ENCODE data around the gene FGFR3. TPM values are rescaled to one million over a fixed set of nuclear protein-coding genes. Genes with fewer than 3 reads are reported as not detected.
"Not testable (repeated sequence)": the region's sequence is repeated elsewhere in the genome, so short reads cannot be mapped to it uniquely, and the experiment has no call there.

FGFR3 gene
- total RNA-seq, 1 experiment from 2014 or later, result 0.46 TPM

DNA sequence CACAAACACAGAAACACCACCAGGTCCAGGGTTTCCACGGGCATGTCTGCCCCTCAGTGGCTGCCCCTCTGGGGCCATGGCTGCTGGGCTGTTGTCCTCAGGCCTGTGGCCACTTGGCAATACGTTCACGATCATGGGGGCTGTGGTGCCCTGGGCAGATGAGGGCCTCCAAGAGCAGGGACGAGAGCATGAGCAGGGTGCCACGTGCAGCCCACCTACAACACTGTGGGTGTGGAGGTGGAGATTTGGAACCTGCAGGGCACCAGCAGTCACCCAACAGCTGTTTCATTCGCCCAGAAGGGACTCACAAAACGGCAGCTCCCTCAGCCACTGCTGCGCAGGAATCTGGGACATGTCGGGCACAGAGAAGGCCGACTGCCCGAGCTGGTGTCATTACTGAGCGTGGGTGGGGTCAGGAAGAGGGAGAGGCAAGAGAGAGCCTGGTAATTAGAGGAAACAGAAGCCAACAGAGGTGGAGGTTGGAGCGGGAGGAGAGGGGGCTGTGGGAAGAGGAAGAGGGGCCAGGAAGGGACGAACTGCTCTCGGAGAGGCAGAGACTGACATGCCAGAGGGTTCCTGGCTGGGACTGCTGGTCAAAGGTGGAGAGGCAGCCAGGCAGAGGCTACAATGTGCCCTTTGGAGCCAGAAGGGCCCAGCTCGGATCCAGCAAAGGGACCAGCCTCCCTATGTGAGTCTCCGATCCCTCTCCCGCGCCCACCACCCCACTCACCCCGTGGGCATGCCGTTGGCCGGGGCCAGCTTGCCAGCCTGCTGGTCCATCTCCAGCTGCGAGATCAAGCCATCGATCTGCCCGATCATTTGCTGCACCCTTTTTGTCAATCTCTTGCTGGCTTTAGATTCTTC lies 23.1 kb downstream of the FGFR3 start:
- DNase-seq (ENCODE audit: low read depth), result no peak

DNA sequence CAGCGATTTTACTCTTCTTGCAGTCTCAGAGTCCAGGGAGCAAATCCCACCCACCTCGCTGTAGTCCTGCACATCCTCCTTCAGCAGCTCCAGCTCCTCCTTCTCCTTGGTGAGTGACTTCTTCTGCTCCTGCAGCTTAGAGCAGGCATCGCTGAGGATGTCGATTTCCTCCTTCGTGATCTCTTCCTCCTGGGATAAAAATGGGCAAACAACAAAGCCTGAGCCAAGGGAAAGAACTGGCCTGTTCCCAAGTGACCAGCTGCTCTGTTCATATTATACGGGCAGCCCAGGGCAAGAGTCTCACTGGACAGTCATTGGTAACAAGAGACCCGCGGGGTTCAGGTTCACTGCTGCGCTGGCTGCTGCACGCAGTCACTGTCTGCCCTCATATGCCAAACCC lies 26.2 kb downstream of the FGFR3 start:
- no peak for DNase-seq (ENCODE audit: low read depth)

DNA sequence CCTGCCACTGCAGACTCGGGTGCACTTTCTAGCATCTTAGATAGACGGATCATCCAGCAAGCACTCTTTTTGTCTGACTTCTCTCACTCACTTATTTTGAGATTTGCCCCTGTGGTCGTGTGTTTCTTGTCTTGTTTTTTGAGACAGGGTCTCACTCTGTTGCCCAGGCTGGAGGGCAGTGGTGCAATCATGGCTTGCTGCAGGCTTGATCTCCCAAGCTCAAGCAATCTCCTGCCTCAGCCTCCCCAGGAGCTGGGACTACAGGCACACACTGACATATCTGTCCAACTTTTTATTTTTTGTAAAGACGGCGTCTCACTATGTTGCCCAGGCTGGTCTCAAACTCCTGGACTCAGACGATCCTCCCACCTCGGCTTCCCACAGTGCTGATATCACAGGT lies 26.7 kb downstream of the FGFR3 start:
- DNase-seq (ENCODE audit: low read depth), result no peak

DNA sequence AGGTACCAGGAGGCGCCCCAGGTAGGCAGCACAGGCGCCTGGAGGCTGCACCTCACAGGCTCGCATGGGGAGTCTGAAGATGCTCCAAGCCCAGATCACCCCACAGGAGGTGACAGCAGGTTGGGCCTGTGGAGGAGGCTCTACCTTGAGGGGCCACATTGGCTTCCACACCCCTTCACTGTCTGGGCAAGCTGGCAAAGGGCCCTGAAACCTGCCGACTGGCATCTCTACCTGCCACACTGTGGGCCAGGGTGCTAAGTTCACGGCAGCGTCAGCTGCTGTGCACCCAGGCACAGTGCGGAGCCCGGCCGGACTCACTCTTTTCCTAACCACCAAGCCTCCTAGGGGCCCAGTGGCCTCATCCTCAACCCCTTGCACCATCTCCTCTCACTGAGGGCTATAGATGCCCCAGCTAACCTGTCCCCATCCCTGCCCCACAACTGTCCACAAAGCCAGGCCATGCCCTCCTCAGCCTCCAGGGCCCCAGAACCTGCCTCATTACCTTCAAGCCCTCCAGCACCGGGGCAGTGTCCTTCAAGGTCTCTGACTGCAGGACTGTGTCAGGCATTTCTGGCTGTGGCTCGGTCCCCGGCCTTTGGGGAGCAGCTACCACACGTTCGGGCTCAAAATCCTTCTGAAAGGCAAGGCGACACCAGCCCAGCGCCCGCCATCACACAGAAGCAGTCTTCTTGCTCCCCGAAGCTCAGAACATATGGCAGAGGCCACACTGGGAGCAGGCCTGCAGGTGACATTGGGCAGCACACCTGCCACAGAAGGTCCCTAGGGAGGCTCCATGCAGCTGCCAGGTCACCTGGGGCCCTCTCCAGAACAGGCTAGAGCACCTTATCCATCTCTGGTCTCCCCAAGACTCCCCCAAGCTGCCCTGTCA lies 28.8 kb downstream of the FGFR3 start:
- DNase-seq (ENCODE audit: low read depth), result no peak

DNA sequence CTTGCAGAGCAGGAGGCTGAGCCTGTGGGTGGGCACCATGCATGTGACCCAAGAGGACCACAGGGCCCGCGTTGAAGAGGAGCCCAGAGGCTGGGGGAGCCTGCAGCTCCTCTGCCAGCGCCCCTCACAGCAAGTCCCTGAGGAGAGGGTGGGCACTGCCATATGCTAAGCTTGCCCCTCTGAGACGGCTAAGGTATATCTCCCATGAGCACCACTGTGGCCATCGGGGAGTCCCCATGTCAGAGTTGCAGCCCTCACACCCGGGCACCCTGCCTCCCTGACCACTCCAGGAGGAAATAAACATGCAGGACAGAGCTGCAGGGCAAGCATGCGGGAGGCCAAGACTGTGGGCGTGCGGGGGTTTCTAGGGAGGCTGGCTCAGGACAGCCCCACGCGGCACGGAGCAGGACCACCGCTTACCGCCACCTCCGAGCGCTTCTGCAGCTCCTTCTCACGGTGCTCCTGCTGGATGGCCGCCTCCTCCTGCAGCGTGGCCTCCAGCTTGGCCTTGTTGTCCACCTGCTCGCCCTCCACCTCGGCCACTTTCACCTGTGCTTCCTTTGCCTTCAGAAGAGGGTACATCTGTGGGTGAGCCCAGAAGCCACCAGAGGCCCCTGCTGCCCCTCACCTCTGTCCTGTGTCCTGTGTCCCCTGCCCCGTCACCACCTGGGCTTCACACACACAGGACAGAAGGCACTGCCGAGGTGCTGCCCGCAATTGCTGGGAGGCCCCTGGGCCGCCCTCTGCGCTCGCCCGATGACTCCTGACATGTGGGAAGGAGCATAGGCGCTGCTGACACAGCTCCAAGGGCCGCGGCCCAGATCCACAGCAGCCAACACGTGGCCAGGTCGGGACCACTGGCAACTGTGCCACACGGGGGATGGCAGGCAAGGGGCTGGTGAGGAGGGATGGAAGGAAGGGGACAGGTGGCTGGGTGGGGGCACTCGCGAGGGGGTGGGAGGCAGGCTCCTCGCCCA lies 29.8 kb downstream of the FGFR3 start:
- DNase-seq (ENCODE audit: low read depth), result no peak

DNA sequence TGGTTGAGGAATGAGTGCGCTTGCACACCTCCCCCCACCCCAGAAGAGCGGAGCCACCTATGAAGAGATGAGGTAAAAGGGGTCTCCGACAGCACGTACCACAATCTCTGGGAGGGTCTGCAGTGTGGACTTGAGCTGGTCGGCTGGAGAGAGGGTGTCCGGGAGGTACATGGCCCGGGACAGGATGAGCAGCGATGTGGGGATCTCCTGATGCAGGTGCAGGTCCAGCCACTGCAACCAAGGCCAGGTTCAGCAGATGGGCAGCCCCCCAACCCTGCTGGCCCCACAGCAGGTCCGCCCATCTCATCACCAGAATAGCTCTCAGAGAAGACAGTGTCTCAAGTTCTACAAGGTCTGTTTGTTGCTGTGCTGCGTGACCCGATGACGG lies 30.4 kb downstream of the FGFR3 start:
- DNase-seq (ENCODE audit: low read depth), result no peak

DNA sequence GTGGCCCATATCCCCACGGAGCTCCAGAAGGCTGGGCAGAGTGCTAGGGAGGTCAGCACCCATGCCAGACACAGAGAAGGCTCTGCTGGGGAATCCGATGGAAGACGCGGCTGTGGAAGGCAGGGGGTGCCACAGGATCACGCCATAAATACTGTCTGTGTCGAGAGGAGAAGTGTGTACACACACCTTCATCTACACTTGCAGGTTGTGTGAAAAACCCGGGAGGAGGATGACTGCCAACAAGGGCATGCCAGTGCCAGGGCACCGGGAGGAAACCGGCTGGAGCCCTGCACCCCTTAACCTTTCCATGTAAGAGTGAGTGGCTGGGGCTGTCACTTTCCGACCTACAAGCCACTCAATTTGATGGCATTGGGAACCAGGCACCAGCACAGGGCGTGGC lies 31.7 kb downstream of the FGFR3 start:
- DNase-seq (ENCODE audit: low read depth), result no peak

DNA sequence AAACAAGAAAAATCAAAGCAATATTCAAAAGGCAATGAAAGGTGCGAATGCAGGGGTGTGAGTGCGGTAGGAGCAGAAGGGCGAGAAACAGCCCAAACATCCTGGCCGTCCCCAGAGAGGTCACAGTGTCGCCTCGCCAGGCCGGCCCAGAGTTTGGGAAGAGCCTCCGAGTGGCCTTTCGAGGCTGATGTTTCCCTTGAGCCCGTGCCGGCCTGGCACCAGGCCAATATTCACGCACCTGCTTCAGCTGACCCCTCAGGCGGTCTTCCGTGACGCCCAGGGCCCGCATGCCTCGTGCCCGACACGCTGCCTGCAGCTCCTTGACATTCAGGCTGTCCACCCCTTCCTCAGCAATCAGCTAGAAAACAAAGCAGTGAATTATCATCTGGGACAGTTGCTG lies 32.2 kb downstream of the FGFR3 start:
- DNase-seq (ENCODE audit: low read depth), result no peak

DNA sequence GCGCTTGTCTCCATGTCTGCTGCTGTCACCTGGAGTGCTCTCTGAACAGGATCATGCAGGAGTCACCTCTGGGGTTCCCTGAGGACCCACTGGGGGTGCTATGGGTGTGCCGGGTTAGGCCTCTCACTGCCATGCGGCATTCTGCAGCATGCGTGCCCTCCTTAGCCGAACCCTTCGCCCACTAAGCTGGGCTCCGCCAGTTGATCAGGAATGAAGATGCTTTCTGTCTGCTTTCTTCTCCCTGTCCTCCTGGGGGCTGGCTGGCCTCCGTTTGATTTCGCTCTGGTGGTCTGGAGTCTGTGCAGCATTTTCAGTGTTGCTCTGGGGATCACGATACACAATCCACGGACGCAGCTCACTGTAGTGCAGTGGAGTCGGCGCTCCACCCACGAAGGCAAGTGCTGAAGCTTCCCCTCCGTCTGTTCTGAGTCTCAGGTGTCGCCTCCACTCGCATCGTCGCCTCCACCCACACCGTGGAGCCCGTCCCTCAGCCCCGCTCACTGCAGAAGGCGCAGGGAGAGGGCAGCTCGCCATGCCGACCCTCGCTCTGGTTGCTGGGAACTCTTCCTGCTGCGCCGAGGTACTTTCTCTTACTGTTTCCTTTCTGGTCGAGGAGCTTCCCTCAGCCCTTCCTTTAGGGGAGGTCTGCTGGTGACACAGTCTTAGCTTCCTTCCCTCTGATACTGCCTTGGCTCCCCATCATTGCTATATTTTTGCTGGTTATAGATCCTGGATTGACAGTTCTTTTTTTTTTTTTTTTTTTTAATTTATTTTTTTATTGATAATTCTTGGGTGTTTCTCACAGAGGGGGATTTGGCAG lies 33.6 kb downstream of the FGFR3 start:
- no peak for DNase-seq (ENCODE audit: low read depth)

DNA sequence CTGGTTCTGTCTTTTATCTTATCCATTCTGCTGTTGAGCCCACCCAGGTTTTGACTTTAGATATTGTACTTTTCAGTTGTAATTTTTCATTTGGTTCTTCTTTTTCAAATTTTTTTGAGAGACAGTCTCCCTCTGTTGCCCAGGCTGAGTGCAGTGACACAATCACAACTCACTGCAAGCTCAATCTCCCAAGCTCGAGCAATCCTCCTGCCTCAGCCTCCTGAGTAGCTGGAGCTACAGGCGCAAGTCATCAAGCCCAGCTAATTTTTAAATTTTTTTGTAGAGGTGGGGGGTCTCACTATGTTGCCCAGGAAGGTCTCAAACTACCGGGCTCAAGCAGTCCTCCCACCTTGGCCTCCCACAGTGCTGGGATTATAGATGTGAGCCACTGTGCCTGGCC lies 37.1 kb downstream of the FGFR3 start:
- no peak for DNase-seq (ENCODE audit: low read depth)

DNA sequence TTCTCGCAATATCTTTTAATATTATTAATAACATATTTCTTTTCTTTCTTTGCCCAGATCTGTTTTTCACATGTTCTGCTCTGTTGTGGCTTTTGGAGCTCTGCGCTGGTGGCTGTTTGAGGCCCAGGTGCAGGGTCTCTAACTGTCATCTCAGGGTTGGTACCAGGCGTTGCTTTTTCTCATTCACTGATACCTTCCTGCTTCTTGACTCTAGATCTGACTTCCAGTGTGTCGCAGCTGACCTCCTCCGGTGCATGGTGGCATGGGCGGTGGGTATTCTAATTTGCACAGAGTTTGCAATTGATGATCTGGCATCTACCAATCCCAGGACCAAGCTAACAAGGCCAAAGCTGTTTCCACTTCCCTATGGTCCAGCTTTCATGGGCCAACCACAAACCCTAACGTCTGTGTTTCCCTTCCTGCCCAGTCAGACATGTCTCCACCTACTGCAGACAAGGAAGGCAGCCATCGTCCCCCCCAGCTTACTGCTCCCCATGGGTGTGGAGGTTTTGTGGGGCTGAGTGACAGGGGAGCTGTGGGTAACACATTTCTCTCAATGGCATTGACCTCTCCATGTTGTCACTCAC lies 37.6 kb downstream of the FGFR3 start:
- DNase-seq (ENCODE audit: low read depth), result no peak

DNA sequence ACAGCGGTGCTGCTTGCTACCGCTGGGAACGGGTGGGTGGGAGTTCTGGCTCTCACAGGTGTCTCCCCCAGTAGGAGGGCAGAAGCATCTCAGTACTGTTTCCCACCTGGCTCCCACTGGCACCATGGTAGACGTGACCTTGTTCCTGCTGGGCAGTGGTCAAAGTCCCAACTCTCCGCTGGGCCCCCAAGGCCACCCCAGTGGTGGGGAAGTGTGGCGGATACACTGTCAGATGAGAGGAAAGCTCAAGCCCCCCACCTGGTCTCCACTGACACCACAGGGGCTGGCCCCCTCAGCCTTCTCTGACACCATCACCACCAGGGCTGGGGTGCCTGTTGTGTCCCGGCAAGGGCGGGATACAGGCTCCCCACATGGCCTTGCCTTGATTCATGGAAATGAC lies 38.2 kb downstream of the FGFR3 start:
- DNase-seq (ENCODE audit: low read depth), result no peak

DNA sequence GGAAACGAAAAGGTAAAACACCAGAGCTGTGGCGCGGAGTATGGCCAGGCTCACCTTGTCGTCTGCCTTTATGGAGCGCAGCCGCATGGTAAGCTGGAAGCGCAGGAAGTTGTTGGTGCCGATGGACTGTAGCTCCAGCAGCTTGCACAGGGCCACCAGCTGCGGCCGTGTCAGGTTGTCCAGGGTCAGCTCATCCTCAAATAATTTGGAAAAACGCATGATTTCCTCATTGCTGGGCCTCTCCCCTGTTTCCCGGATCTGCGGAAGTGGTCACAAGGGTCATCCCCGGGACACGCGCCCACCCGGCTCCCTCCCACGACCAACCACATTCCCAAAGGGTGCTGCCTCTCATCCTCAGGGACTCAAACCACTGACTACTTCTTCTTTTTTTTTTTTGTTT lies 39.6 kb downstream of the FGFR3 start:
- no peak for DNase-seq (ENCODE audit: low read depth)

DNA sequence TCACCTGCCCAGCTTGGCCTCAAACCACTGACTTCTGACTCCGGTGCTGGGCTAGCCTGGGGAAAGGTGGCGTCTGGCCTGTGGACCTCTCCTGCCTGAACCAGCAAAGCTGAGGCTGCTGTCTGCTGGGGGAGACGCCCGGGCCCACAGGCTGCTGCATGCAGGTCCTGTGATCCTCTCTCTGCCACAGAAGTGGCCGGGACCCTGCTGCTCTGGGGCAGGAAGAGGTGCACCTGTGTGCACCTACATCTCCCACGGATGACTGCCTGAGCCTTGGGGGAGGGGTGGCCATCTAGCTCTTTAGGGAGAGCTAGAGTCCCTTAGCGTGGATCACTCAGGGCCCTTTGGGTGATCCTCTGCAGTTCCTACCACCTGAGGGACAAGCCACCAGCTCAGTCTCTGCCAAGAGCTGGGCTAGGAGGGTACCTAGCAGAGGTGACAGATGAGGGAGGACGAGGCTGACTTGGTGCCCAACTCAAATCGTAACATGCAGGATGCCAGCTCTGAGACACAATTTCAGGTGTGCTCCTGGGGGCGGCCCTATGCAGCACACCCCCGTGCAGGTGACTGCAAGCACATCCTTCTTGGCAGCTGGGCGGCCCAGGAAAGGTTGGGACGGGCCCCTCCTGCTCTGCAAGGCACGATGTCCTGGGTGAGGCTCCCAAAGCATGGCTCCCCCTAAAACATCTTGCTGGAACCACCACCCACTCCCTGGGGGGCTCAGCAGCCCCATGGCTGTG lies 40.4 kb downstream of the FGFR3 start:
- no peak for DNase-seq (ENCODE audit: low read depth)

DNA sequence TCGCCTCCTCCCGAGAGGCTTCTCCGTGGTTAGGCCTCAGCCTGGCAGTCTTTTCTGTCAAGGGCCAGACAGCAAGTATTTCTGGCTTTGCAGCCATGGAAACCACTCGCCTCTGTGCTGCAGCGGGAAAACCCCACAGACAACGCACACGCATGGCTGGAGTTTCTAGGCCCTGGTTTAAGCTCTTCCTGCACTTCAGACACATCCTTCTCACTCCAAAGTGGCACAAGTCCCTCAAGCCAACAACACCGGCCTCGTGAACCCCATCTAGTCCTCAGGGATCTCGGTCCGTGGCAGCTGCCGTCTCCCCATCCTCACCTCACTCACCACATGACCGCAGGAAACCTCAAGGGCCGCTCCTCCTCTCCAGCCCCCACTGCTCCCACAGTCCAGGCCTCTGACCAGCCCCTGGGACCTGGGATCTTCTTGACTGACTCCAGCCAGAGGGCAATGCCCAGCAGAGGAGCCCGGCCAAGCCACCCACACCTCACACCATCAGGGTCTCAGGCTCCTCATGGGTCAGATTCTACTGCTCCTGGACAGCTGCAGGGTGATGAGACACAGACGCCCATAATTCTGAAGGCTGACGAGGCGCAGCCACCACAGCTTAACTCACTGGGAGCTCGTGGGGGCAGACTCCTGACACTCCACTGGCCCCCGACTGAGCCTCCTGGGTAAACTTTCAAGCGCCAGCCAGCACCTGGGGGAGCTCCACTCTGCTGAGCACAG lies 41.1 kb downstream of the FGFR3 start:
- DNase-seq (ENCODE audit: low read depth), result no peak

DNA sequence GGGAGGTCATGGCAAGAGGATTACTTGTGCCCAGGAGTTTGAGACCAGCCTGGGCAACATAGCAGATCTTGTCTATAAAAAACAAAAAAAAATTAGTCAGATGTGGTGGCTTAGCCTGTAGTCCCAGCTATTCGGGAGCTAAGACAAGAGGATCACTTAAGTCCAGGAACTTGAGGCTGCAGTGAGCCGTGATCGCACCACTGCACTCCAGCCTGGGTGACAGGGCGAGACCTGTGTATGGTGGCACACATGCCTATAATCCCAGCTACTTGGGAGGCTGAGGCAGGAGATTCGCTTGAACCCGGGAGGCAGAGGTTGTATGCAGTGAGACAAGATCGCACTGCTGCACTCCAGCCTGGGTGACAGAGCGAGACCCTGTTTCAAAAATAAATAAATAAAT lies 42.7 kb downstream of the FGFR3 start:
- not testable (repeated sequence) for DNase-seq (ENCODE audit: low read depth)

DNA sequence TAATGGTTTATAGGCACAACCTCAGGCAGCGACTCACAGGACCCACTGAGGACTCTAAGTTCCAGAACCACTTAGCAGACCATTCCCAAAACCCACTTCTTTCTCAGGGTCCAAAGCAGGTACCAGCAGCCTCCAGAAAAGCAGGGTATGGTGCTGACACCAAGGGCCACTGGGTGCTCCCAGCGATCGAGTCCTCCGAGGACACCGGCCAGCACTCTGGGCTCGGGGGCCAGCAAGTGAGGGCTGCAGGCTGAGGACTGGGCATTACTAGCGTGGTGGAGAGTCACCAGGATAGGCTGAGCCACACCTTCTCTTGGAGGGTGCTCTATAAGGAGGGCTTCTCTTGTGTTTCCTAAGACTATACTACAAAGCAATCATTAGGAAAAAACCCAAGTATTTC lies 43.6 kb downstream of the FGFR3 start:
- no peak for DNase-seq (ENCODE audit: low read depth)

DNA sequence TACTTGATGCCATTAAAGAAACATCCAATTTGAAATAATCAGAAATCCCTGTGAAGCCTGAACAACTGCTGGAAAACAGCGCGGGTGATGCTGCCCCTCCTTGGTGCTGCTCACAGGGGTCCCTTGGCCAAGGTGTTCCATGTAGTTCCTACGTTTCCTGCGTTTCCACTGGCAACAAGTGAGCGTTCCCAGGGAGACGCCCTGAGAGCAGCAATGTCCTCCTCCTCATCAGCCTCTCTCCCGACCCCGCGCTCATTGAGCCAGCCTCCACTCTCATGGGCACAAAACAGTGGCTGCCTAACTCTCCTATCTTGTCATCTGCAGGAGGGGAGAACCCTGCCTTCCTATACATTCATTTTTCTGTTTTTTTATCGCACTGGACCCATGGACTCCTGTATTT lies 44.0 kb downstream of the FGFR3 start:
- DNase-seq (ENCODE audit: low read depth), result no peak

DNA sequence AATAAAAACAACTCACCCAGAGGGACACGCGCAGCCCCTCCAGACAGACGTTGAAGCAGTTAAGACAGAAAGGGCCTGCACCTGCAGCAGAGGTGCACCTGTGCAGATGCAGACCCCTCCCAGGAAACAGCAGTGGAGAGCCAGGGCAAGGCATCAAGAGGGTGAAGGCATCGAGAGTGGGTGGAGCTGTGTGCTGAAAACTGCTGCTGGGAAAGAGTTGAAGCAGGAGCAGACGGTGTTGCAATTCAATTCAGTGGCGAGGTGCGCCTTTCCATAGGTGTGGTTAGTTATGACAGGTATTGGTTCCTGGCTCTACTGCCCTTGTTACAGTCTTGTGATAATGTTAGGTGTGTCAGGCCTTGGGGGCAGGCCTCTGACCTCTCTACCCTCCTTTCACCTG lies 46.2 kb downstream of the FGFR3 start:
- DNase-seq (ENCODE audit: low read depth), result no peak

Measured in Daoy (cell line).